GM19468 (cell line): ENCODE measurements around the gene ACRBP.

ENCODE experiments used
- ATAC-seq: cut with Tn5 transposase; IDR thresholded peaks from one replicate; pipeline ENCODE4 v1.9.1; 2021; ENCODE audit warnings: mild to moderate bottlenecking, moderate library complexity, moderate number of reproducible peaks; ENCODE audit not compliant: unreplicated experiment; ENCODE audit errors: extremely low read depth

Gene ACRBP

GRCh38 chr12:6652391-6652790 lies 5.2 kb upstream of the ACRBP start:
- ATAC-seq: no peak

GRCh38 chr12:6650832-6651231 lies 3.6 kb upstream of the ACRBP start:
- no peak for ATAC-seq

- no peak for ATAC-seq
These were observed 753 bp downstream of the ACRBP start for GRCh38 chr12:6646276-6647082.

GRCh38 chr12:6644903-6645302 lies 2.3 kb downstream of the ACRBP start:
- ATAC-seq: no peak

- no peak for ATAC-seq
These were observed 3.0 kb downstream of the ACRBP start for GRCh38 chr12:6644257-6644596.

GRCh38 chr12:6643569-6644256 lies 3.5 kb downstream of the ACRBP start:
- no peak for ATAC-seq

GRCh38 chr12:6641131-6641530 lies 6.1 kb downstream of the ACRBP start:
- ATAC-seq: no peak

GRCh38 chr12:6640497-6640896 lies 6.7 kb downstream of the ACRBP start:
- no peak for ATAC-seq

- ATAC-seq: no peak
These were observed 8.0 kb downstream of the ACRBP start for GRCh38 chr12:6639151-6639801.

- ATAC-seq: no peak
These were observed 8.9 kb downstream of the ACRBP start for GRCh38 chr12:6638305-6638704.

- ATAC-seq: no peak
These were observed 11.2 kb downstream of the ACRBP start, which contains the start of gene LPAR5 for GRCh38 chr12:6635856-6636531. TSS of gene LPAR5 (minus strand) at chr12:6635959. CDS start at chr12:6621248, 14,711 bp downstream.

GRCh38 chr12:6635375-6635855 lies 11.8 kb downstream of the ACRBP start:
- no peak for ATAC-seq

GRCh38 chr12:6632026-6632983 lies 14.9 kb downstream of the ACRBP start:
- peak; percentile 66 for ATAC-seq

- no peak for ATAC-seq
These were observed 15.7 kb downstream of the ACRBP start for GRCh38 chr12:6631549-6631961.

- ATAC-seq: no peak
These were observed 16.5 kb downstream of the ACRBP start for GRCh38 chr12:6630736-6631135.

- no peak for ATAC-seq
These were observed 19.6 kb downstream of the ACRBP start for GRCh38 chr12:6627616-6628015.

- no peak for ATAC-seq
These were observed 20.5 kb downstream of the ACRBP start for GRCh38 chr12:6626654-6627283.

GRCh38 chr12:6620885-6621274 lies 26.4 kb downstream of the ACRBP start:
- no peak for ATAC-seq
